Activated T-cell treated with anti-CD3 and anti-CD28 coated beads for 48 hours (primary cell): Measurements from ENCODE around the gene IL18.
"Not testable (repeated sequence)": the region's sequence is repeated elsewhere in the genome, so short reads cannot be mapped to it uniquely, and the experiment has no call there.

ENCODE experiments used
- DNase-seq: peaks from one replicate; pipeline ENCODE4 v3.0.0-alpha.2; 2020; ENCODE audit warnings: low read depth

IL18 gene

DNA sequence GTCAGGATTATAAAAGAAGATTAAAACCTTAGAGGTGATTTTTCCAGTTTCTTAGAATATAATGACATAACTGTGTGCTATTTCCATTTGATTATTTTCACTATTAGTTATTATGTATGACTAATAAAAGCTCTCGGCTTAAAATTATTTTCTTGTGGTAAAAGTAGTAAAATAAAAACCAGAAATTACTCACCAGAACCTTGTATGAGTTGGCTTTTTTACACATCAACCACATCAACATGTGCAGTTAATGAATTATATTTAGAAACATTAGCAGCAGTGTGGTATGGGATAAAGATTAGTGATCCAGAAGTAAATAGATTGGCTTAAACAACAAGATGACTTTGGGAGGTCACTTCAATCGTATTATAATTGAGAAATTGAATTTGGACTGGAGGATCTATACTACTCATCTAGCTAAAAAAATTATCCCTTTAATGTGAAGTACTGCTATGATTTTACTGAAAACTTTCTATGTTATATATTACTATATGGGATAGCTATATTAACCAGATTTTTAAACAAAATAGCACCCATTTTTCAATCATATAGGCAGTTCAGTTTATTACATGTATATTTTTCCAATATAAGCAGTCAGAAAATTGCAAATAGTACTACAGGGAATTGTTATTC lies 8.6 kb upstream of the IL18 start:
- DNase-seq = no peak

- no peak for DNase-seq
These were observed 3.3 kb upstream of the IL18 start, which contains the start of gene TEX12 for GRCh38 chr11:112167145-112167544. Gene TEX12 (plus strand): TSS chr11:112167372. CDS start chr11:112169269, 1,897 bp downstream.

- DNase-seq = no peak
These were observed 2.7 kb upstream of the IL18 start for GRCh38 chr11:112166562-112166961.

DNA sequence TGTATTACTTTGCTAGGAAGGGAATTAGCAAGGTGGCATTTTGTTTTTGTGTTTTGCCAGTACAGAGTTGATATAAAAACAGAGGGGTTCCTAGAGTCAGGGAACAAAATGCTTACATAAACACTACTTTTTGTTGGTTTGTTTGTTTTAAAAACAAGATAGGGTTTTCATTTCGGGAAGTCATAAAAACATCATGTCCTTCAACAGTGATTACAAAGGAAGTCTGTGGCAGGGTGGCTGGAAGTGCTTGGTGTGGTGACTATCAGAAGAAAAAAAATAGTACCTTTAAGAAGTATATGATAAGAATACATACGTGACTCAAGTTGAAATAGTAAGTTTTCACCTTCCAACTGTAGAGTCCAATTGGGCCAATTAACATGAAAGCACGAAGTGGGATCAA lies 1.2 kb upstream of the IL18 start:
- DNase-seq = no peak

DNA sequence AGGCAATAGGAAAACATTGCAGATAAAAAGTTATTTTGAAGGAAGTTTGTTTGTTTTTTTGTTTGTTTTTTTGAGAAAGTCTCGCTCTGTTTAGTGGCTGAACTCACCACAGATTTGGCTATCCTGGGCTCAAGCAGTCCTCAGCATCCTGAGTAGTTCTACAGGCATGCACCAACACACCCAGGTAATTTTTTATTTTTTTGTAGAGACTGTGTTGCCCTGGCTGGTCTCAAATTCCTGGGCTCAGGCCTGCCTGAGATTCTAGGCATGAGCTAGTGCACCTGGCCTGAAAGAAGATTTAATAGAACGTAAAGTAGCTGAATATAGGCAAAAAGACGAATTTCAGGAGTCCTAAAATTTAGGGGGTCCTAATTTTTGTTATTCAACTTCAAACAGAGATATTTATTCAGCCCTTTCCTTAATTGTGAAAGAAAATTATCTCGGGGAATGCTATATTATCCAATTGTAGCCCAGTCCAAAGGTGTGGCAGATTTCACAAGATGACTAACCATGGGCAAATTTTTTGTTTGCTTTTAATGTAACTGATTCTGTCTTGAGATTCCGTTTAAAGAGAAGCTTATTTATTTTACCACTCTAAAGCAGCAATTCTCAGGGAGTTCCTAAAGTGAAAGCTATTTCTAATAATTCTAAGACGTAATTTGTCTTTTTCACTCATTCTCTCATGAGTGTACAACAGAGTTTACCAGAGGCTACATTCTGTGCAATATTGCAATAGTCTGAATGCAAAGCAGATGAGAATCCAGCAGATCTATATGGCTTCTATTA lies 940 bp downstream of the IL18 start:
- DNase-seq = no peak

DNA sequence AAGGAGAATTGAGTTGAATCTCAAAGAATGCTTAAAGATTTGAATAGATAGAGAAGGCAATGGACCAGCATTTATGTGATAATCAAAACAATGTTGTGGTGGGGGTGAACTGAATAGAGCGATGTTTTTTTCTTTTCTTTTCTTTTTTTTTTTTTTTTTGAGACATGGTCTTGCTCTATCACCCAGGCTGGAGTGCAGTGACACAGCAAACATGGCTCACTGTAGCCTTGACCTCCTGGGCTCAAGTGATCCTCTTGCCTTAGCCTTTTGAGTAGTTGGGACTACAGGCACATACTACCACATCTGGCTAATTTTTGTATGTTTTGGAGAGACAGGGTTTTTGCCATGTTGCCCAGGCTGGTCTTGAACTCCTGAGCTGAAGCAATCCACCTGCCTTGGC lies 1.7 kb downstream of the IL18 start:
- DNase-seq = not testable (repeated sequence)

GRCh38 chr11:112161012-112161411 lies 2.9 kb downstream of the IL18 start:
- DNase-seq = no peak

- no peak for DNase-seq
These were observed 3.6 kb downstream of the IL18 start for GRCh38 chr11:112160091-112160848.

GRCh38 chr11:112159098-112160065 lies 4.5 kb downstream of the IL18 start:
- DNase-seq = no peak

DNA sequence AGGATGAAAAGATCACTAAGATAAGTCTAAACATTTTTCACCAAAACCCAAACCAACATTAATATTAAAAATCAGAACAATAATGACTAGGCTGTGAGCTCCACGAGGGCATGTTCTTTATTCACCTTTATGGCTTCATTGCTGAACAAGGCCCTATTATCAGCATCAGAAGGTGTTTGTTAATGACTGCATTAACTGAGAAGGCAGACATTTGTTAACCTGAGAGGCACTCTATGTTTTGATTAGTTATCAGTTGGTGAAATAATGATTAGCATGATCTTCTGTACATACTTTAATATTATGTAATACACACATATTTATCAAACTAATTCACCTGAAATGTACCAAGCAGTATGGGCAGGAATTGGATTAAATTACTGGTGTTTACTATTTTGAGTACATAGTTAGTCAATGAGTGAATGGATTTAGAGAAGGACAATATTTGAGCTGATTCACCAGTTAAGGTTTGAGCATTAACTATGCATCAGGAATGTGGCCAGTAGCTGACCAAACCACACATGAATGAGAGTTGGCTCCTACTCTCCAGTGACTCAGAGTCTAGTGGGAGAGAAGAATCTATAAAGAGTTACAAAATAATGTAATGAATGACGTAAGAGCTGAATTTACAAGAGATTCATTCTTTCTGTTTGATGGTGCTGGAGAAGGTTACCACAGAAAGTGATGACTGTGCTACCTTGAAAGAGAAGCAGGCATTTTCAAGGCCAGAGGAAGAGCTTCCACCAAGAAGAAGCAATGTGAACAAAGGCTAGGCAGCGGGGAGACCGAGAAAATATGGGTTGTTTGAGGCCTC lies 6.7 kb downstream of the IL18 start:
- no peak for DNase-seq

GRCh38 chr11:112156153-112156955 lies 7.5 kb downstream of the IL18 start:
- no peak for DNase-seq

DNA sequence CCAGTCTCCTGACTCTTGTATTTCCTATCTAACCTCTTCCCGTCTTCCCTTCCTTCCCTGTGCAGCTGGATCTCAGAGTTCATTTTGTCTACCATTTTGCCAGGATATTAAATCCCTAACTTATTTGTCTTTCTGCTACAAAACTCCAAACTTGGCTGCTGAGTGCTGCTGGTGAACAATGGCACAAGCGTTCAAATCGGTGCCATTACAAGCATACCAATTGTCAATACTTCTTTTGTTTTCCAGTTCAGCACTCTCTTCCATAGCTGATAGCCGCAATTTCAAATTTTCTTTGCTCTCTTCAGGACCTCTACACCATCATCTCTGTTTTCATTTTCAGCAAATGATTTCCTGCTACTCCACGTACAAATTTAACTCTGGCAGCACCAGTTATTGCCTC lies 13.4 kb downstream of the IL18 start:
- no peak for DNase-seq

- DNase-seq = no peak
These were observed 20.3 kb downstream of the IL18 start for GRCh38 chr11:112143597-112143996.

DNA sequence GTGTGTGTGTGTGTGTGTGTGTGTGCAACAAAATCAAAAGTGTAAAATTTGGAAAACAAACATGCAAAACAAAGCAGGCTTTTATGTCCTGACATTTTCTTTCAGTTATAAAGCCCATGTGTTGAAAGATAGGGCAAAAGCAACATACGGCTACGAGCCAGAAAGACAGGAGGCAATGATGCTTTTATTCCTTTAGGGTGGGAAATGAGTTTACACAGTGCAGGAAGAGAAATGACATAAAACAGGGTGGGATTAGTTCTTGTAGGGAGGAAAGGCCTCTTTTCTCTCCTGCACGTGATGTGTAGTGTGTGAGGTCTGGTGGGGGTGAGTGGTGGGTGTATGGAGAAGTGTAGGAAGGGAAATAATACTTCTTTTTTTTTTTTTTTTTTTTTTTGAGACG lies 29.4 kb downstream of the IL18 start:
- no peak for DNase-seq

GRCh38 chr11:112132737-112133136 lies 31.2 kb downstream of the IL18 start:
- DNase-seq = no peak

- no peak for DNase-seq
These were observed 34.2 kb downstream of the IL18 start for GRCh38 chr11:112129656-112130055.

- no peak for DNase-seq
These were observed 35.3 kb downstream of the IL18 start for GRCh38 chr11:112128483-112129121.

DNA sequence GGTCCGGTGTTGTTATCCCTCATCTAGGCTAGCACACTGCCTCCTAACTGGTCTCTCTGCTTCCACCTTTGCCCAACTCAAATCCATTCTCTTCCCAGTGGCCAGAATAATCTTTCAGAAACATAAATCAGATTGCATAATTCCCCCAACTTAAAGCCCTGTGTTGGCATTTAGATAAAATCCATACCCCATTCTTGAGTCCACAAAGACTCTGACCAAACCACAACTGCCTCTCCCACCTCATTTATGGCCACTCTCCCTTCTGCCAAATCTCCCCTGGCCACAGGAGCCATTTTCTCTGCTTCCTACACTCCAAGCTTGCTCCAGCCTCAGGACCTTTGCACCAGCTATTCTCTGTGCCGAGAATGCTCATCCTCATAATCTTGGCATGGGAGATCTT lies 36.8 kb downstream of the IL18 start:
- no peak for DNase-seq

GRCh38 chr11:112123129-112123528 lies 40.8 kb downstream of the IL18 start:
- no peak for DNase-seq
